ENCODE measurements around the gene TMEM219.
A peak's percentile ranks its signal among the peaks of the same experiment; 100 is the strongest.

Gene TMEM219

DNA sequence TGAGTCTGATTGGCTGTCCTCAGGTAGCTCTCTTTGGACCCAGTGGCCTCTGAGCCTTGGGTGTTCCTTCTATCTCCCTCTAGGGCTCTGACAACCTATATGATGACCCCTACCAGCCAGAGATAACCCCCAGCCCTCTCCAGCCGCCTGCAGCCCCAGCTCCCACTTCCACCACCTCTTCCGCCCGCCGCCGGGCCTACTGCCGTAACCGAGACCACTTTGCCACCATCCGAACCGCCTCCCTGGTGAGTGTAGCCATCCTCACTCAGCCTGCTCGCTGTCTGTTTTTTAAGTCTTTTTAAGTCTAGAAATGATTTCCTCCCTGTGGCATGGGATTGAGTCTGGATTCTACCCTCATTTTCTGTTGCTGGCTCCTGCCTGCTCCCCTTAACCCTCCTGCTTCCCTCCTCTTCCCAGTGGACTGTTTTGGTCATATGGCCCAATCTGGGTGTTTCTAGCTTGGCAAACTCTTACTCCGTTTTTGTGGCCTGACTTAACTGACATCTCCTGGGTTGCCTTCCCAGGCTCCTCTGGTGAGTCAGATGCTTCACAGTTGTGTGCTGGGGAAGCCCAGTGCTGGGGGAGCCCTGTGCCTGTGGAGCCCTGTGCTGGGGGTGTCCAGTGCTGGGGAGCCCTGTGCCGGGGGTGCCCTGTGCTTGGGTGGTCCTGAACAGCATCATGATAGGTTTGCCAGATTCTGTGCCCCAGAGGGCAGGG lies 21.7 kb downstream of the TMEM219 start:
- Mint-ChIP-seq H3K9me3 (no peaks in the 10 kb centered on the region), H3K27me3 (no peaks in the 10 kb centered on the region), H3K4me1 (peaks cover 4 to 10% of the 10 kb centered on the region in 2 donors), H3K4me3 (no peak overlapping the region), H3K36me3 (peaks cover 52 to 69% of the 10 kb centered on the region in 2 donors), H3K27ac (no peak overlapping the region)
- no peak for ATAC-seq (replicated peaks)
- DNase-seq = no peak

DNA sequence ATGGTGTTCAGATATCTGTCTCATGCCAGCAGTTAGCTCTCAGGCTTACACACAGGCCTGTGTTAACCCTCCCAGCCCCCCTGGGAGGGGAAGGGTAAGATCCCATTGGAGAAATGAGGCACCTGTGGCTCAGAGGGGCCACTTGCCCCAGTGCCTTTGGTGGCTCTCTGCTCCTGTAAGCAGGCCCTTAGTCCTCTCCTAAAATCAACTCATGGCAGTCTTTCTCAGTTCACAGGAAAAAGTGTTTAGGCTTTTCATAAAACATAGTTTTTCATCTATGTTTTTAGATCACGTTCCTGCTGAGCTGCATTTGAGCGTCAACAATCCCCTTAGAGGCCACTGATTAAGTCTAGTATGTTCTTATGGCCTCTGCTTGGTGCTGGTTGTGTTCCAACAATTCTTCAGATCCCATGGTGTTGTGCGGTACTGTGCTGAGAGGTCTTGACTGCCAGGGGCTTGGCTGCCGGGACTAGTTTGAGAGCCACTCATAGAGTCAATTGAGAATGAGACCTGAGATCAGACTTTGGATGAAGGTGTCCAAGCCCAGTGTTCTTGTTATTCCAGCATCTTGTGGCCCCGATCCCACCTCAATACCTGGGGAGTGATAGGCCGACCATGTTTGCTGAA lies 22.4 kb downstream of the TMEM219 start:
- ATAC-seq (replicated peaks) (no peak), DNase-seq (no peak)
- Mint-ChIP-seq H3K27me3 (no peaks in the 10 kb centered on the region), H3K4me3 (no peak overlapping the region), H3K27ac (no peak overlapping the region), H3K9me3 (no peaks in the 10 kb centered on the region), H3K4me1 (peaks cover 5% of the 10 kb centered on the region in 2 donors), H3K36me3 (peaks cover 49 to 68% of the 10 kb centered on the region in 2 donors)

- Mint-ChIP-seq H3K27me3 (no peaks in the 10 kb centered on the region), H3K36me3 (peaks cover 49 to 67% of the 10 kb centered on the region in 2 donors), H3K4me3 (no peak overlapping the region), H3K4me1 (peaks cover 5% of the 10 kb centered on the region in 2 donors), H3K9me3 (no peaks in the 10 kb centered on the region), H3K27ac (peak overlapping the region; percentile 37)
- DNase-seq (no peak), ATAC-seq (replicated peaks) (no peak)
These were observed 22.9 kb downstream of the TMEM219 start for GRCh38 chr16:29984764-29985147.

- H3K36me3 Mint-ChIP-seq = peaks cover 47 to 65% of the 10 kb centered on the region in 2 donors
- H3K27ac Mint-ChIP-seq = no peak overlapping the region
- no peaks in the 10 kb centered on the region for H3K27me3 Mint-ChIP-seq
- ATAC-seq (replicated peaks) = no peak
- H3K4me1 Mint-ChIP-seq = peaks cover 5% of the 10 kb centered on the region in 2 donors
- DNase-seq = no peak
- H3K9me3 Mint-ChIP-seq = no peaks in the 10 kb centered on the region
- H3K4me3 Mint-ChIP-seq = no peak overlapping the region
These were observed 23.5 kb downstream of the TMEM219 start for GRCh38 chr16:29985271-29985811.

DNA sequence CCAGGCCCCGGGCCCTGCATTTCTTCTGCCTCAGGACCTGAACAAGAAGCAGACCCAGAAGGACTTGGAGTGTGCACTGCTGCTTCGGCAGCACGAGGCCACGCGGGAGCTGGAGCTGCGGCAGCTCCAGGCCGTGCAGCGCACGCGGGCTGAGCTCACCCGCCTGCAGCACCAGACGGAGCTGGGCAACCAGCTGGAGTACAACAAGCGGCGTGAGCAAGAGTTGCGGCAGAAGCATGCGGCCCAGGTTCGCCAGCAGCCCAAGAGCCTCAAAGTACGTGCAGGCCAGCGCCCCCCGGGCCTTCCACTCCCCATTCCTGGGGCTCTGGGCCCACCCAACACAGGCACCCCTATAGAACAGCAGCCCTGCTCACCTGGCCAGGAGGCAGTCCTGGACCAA lies 24.4 kb downstream of the TMEM219 start:
- DNase-seq (no peak), ATAC-seq (replicated peaks) (no peak)
- H3K36me3 Mint-ChIP-seq = peaks cover 47 to 67% of the 10 kb centered on the region in 2 donors
- H3K9me3 Mint-ChIP-seq = no peaks in the 10 kb centered on the region
- peak overlapping the region; percentile 10 for H3K27ac Mint-ChIP-seq
- H3K4me1 Mint-ChIP-seq = peaks cover 5% of the 10 kb centered on the region in 2 donors
- H3K4me3 Mint-ChIP-seq = no peak overlapping the region
- no peaks in the 10 kb centered on the region for H3K27me3 Mint-ChIP-seq

DNA sequence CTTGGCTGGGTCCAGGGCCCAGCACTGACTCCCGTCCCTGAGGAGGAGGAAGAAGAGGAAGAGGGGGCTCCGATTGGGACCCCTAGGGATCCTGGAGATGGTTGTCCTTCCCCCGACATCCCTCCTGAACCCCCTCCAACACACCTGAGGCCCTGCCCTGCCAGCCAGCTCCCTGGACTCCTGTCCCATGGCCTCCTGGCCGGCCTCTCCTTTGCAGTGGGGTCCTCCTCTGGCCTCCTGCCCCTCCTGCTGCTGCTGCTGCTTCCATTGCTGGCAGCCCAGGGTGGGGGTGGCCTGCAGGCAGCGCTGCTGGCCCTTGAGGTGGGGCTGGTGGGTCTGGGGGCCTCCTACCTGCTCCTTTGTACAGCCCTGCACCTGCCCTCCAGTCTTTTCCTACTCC lies 25.1 kb downstream of the TMEM219 start:
- peaks cover 47 to 70% of the 10 kb centered on the region in 2 donors for H3K36me3 Mint-ChIP-seq
- no peak overlapping the region for H3K27ac Mint-ChIP-seq
- no peak overlapping the region for H3K4me3 Mint-ChIP-seq

DNA sequence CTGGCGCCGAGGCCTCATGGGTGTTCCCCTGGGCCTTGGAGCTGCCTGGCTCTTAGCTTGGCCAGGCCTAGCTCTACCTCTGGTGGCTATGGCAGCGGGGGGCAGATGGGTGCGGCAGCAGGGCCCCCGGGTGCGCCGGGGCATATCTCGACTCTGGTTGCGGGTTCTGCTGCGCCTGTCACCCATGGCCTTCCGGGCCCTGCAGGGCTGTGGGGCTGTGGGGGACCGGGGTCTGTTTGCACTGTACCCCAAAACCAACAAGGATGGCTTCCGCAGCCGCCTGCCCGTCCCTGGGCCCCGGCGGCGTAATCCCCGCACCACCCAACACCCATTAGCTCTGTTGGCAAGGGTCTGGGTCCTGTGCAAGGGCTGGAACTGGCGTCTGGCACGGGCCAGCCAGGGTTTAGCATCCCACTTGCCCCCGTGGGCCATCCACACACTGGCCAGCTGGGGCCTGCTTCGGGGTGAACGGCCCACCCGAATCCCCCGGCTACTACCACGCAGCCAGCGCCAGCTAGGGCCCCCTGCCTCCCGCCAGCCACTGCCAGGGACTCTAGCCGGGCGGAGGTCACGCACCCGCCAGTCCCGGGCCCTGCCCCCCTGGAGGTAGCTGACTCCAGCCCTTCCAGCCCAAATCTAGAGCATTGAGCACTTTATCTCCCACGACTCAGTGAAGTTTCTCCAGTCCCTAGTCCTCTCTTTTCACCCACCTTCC lies 25.6 kb downstream of the TMEM219 start:
- H3K4me1 Mint-ChIP-seq = peaks cover 5% of the 10 kb centered on the region in 2 donors
- no peaks in the 10 kb centered on the region for H3K27me3 Mint-ChIP-seq
- H3K9me3 Mint-ChIP-seq = no peaks in the 10 kb centered on the region
- H3K36me3 Mint-ChIP-seq = peaks cover 48 to 67% of the 10 kb centered on the region in 2 donors
- ATAC-seq (replicated peaks) = no peak
- no peak overlapping the region for H3K4me3 Mint-ChIP-seq
- DNase-seq = no peak
- no peak overlapping the region for H3K27ac Mint-ChIP-seq

More for the DNA sequence above, 25.1 kb downstream of the TMEM219 start:
- no peaks in the 10 kb centered on the region for H3K27me3 Mint-ChIP-seq
- ATAC-seq (replicated peaks) = no peak
- peaks cover 5% of the 10 kb centered on the region in 2 donors for H3K4me1 Mint-ChIP-seq
- no peaks in the 10 kb centered on the region for H3K9me3 Mint-ChIP-seq
- no peak for DNase-seq

DNA sequence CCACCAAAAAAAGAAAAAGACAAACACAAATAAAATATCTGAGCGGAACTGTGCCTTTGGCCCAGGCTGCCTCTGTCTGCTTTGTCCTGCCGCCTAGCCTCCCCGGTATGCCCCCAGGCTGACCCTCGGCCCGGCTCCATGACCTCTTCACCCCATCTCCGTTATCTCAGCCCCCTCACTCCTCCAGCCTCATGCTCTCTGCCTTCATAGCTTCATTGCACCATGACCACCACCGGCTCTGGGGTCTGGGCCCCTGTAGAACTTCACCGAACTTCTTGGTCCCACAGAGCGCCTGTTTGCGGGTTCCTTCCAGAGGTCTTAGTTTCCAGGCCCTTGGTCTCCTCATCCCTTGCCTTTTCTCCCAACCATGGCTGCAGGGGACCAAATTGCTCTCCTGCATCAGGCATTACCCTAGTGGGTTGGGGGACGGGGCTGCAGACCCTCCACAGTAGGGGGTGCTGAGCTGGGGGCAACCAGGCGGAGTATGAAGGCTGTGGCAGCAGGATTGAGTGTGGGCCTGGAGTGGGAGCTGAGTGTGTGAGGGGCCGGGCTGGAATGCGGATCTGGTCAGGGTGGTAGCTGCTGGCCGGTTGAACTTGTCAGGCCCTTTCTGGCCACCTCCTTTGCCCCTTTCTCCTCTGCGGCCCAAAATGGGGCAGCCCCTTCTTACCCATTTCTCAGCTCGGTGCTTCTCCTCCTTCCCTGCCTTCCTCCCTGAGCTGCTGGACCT lies 26.6 kb downstream of the TMEM219 start:
- peak overlapping the region; percentile 2 for H3K27ac Mint-ChIP-seq

GRCh38 chr16:29989111-29989858 lies 27.4 kb downstream of the TMEM219 start:
- Mint-ChIP-seq H3K4me3 (no peak overlapping the region), H3K27me3 (no peaks in the 10 kb centered on the region), H3K36me3 (peaks cover 46 to 61% of the 10 kb centered on the region in 2 donors), H3K27ac (peak overlapping the region; percentile 2), H3K9me3 (no peaks in the 10 kb centered on the region), H3K4me1 (peaks cover 10 to 12% of the 10 kb centered on the region in 2 donors)
- DNase-seq (no peak), ATAC-seq (replicated peaks) (no peak)

More for the DNA sequence above, 26.6 kb downstream of the TMEM219 start:
- no peaks in the 10 kb centered on the region for H3K9me3 Mint-ChIP-seq
- DNase-seq (no peak), ATAC-seq (replicated peaks) (no peak)
- H3K36me3 Mint-ChIP-seq = peaks cover 49 to 61% of the 10 kb centered on the region in 2 donors
- H3K4me1 Mint-ChIP-seq = peaks cover 5% of the 10 kb centered on the region in 2 donors
- no peak overlapping the region for H3K4me3 Mint-ChIP-seq
- H3K27me3 Mint-ChIP-seq = no peaks in the 10 kb centered on the region

GRCh38 chr16:29990034-29990433 lies 28.2 kb downstream of the TMEM219 start:
- DNase-seq (no peak), ATAC-seq (replicated peaks) (no peak)
- Mint-ChIP-seq H3K36me3 (peaks cover 45 to 61% of the 10 kb centered on the region in 2 donors), H3K9me3 (no peaks in the 10 kb centered on the region), H3K27ac (no peak overlapping the region), H3K4me1 (peaks cover 16 to 19% of the 10 kb centered on the region in 2 donors), H3K4me3 (no peak overlapping the region), H3K27me3 (no peaks in the 10 kb centered on the region)

GRCh38 chr16:29990883-29991570 lies 29.1 kb downstream of the TMEM219 start:
- no peaks in the 10 kb centered on the region for H3K27me3 Mint-ChIP-seq
- no peak overlapping the region for H3K4me3 Mint-ChIP-seq
- H3K9me3 Mint-ChIP-seq = no peaks in the 10 kb centered on the region
- DNase-seq = no peak
- no peak for ATAC-seq (replicated peaks)
- peak overlapping the region; percentile 63 for H3K27ac Mint-ChIP-seq
- H3K4me1 Mint-ChIP-seq = peaks cover 18 to 27% of the 10 kb centered on the region in 2 donors
- H3K36me3 Mint-ChIP-seq = peaks cover 40 to 52% of the 10 kb centered on the region in 2 donors

DNA sequence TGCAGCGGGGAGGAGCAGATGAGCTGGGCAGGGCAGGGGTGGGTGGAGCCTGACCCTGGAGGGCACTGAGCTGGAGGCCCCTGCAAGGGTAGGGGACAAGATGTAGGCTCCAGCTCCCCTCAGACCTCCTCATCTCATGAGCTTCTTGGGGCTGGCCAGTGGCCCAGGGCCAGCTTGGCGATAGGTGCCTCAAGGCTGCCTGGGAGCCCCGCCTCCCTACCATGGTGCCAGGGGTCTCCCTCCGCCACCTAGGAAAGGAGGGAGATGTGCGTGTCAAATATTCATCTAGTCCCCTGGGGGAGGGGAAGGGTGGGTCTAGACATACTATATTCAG lies 29.7 kb downstream of the TMEM219 start:
- Mint-ChIP-seq H3K4me3 (no peak overlapping the region), H3K27ac (no peak overlapping the region), H3K27me3 (no peaks in the 10 kb centered on the region), H3K36me3 (peaks cover 37 to 51% of the 10 kb centered on the region in 2 donors), H3K9me3 (no peaks in the 10 kb centered on the region), H3K4me1 (peaks cover 21 to 28% of the 10 kb centered on the region in 2 donors)
- no peak for DNase-seq
- ATAC-seq (replicated peaks) = no peak

DNA sequence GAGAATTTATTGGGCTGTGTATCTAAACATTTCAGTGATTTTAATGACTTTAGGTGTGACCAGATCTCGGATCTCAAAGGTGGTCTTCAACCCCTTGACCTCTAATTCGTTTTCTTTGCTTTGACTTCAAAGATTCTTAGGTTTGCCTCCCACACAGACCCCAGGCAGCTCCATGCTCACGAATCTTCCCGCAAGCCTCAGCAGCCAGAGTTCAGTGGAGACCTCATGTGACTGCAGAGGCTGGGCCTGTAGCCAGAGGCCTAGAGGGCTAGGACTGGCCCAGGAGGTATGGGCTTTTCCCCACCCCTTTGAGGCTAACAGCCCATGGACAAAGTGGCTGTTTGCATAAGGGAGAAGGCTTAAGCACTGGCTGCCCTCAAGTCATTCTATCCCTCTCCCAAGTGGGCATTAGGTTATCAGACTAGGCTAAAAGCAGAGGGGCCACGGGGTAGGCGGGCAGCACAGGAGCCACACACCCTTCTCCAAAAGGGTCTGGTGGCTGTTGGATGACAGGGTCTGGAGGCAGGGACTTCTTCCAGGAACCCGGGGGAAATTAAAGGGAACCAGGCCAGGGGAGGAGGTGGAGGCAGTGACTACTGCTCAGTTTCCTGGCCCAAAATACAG lies 30.6 kb downstream of the TMEM219 start:
- Mint-ChIP-seq H3K9me3 (no peaks in the 10 kb centered on the region), H3K4me1 (peaks cover 26 to 33% of the 10 kb centered on the region in 2 donors), H3K27ac (peak overlapping the region; percentile 63), H3K36me3 (peaks cover 34 to 51% of the 10 kb centered on the region in 2 donors), H3K27me3 (no peaks in the 10 kb centered on the region), H3K4me3 (peak overlapping the region in 1 of 2 donors; percentile 43)
- ATAC-seq (replicated peaks) (no peak), DNase-seq (no peak)

Data from stimulated activated naive B cell treated with anti-CD40 and anti-IgM and Interleukin-4, amounts not matched to agents 10 μg/mL and 1 μg/mL and 100 μg/mL, for 72 hours (primary cell).